Hematopoietic multipotent progenitor cell treated with erythropoietin and hydrocortisone succinate and interleukin-3 and kit ligand, for 8 days (in vitro differentiated cells): ENCODE data around the gene SEC22A.
A peak's percentile ranks its signal among the peaks of the same experiment; 100 is the strongest.
"Not testable (repeated sequence)": the region's sequence is repeated elsewhere in the genome, so short reads cannot be mapped to it uniquely, and the experiment has no call there.

Source experiments
- DNase-seq: peaks from one replicate; pipeline ENCODE4 v3.0.0-alpha.2; 2015

The SEC22A gene

GRCh38 chr3:123186695-123187094 is 15.0 kb upstream of the SEC22A start:
- no peak for DNase-seq

DNA sequence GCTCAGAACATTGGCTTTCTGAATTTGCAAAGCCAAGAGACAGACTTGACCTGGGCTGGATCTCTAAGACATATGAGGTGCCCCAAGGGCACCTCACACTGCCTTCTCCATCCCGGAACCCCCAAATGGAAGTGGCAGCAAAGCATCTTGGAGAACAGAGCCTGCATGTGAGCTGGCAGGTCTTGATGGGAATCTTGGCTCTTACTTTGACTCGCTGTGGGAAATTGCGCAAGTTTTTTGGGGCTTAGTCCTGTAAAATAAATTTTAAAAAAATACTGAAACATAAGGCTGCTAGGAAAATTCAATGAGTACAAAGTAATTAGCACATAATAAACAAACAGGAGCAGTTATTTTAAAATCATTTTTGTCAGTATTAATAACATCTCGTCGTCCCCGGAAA is 13.7 kb upstream of the SEC22A start:
- DNase-seq, result no peak

- DNase-seq, result no peak
Measured at GRCh38 chr3:123193448-123194101, 8.2 kb upstream of the SEC22A start.

- peak; percentile 6 for DNase-seq
Measured at GRCh38 chr3:123194552-123194951, 7.2 kb upstream of the SEC22A start.

GRCh38 chr3:123198372-123198771 is 3.4 kb upstream of the SEC22A start:
- no peak for DNase-seq

DNA sequence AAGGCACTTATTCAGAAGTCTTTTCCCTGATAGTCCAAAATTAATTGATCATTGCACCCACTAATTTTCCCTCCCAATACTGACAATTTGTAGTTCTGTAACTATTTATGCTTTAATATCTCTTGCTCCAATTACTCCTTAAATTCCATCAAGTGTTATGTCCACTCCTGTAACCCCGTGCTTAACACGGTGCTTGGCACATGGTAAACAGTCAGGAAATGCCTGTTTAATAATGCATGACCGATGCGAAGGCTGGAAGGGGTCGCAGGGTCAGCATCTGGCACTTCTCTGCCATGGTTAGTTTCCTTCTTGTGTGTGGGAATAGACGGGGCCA is 553 bp upstream of the SEC22A start:
- peak; percentile 44 for DNase-seq

DNA sequence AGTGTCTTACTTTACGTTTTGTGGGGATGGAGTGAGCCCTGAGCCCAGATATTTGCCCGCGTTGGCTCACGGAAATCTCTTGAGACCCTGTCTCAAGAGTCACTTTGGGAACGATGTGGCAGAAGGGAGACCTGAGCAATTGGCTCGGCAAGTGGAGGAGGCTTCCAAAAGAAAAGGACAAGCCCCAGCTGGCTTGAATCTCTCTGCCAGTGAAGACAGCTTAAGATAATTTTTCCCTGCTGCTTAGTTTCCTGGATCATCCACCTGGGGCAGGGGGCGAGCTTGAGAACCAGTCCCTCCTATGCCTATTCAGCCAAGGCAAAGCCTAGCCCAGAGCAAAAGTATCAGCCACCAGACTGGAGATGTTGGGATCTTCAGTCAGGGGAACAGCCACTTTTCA is 708 bp downstream of the SEC22A start:
- no peak for DNase-seq

- no peak for DNase-seq
Measured at GRCh38 chr3:123218990-123219389, 17.2 kb downstream of the SEC22A start.

DNA sequence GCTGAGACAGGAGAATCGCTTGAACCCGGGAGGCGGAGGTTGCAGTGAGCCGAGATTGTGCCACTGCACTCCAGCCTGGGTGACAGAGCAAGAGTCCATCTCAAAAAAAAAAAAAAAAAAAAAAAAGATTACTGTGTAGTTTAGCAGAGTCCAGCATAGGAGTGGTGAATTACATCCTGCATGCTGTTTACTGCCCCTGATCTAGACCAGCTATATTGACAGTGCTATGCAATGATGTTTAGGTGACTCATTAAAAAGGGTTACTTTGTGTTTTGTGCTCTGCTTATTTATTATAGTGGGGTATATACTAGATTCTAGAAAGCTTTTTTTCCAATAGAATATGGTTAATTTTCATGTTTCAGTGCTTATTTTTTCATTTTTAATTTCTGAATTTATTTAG is 19.6 kb downstream of the SEC22A start:
- not testable (repeated sequence) for DNase-seq

DNA sequence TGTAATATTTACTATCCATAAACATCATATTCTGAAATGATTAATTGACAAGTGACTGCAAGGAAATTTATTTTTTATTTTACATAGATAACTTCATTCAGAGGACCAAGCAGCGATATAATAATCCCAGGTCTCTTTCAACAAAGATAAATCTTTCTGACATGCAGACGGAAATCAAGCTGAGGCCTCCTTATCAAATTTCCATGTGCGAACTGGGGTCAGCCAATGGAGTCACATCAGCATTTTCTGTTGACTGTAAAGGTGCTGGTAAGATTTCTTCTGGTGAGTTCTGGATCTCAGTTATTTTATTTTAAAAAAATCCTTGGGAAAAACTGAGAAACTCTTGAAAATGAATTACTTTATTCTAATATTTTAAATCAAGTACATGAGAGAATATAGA is 23.3 kb downstream of the SEC22A start:
- DNase-seq, result no peak

DNA sequence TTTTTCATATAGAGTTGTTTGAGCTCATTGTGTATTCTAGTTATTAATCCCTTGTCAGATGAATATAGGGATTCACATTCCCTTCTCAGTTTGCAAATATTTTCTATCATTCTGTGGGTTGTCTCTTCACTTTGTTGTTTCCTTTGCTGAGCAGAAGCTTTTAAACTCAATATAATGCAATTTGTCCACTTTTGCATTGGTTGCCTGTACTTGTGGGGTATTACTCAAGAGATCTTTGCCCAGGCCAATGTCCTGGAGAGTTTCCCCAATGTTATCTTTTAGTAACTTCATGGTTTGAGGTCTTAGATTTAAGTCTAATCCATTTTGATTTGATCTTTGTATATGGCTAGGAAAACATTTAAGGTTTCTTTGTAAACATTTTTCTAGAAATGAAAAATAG is 24.8 kb downstream of the SEC22A start:
- no peak for DNase-seq

GRCh38 chr3:123229145-123229544 is 27.4 kb downstream of the SEC22A start:
- peak; percentile 4 for DNase-seq

GRCh38 chr3:123236902-123237301 is 35.2 kb downstream of the SEC22A start:
- no peak for DNase-seq

DNA sequence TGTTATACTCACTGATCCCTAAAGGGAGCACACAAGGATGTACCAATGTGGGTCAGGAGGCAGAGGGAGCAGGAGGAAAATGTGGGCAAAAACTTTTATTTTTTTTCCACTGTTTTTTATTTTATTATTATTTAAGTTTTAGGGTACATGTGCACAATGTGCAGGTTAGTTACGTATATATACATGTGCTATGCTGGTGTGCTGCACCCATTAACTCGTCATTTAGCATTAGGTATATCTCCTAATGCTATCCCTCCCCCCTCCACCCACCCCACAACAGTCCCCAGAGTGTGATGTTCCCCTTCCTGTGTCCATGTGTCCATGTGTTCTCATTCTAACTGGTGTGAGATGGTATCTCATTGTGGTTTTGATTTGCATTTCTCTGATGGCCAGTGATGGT is 37.4 kb downstream of the SEC22A start:
- DNase-seq, result not testable (repeated sequence)

- DNase-seq, result peak; percentile 9
Measured at GRCh38 chr3:123239756-123240155, 38.0 kb downstream of the SEC22A start.

GRCh38 chr3:123244128-123244527 is 42.4 kb downstream of the SEC22A start:
- no peak for DNase-seq

DNA sequence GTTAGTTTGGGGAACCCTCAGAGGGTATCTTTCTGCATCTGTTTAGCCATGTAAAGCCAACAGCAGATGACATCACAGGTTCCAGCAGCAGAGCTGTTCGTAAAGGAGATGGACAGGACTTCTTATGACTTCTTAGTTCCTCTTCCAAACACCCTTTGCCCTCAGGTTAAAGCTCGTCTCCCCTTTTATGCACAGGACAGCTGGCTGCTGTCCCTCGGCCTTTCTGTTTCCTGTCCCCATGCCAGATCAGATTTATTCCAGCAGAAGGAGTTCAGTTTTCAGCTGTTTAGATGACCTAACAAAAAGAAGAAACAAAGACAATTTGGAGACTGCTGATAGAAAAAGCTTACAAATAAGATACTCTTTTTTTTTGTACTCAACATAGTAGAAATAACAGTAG is 45.1 kb downstream of the SEC22A start:
- no peak for DNase-seq

- DNase-seq, result no peak
Measured at GRCh38 chr3:123256256-123256655, 54.5 kb downstream of the SEC22A start.

GRCh38 chr3:123258359-123258758 is 56.6 kb downstream of the SEC22A start:
- no peak for DNase-seq

DNA sequence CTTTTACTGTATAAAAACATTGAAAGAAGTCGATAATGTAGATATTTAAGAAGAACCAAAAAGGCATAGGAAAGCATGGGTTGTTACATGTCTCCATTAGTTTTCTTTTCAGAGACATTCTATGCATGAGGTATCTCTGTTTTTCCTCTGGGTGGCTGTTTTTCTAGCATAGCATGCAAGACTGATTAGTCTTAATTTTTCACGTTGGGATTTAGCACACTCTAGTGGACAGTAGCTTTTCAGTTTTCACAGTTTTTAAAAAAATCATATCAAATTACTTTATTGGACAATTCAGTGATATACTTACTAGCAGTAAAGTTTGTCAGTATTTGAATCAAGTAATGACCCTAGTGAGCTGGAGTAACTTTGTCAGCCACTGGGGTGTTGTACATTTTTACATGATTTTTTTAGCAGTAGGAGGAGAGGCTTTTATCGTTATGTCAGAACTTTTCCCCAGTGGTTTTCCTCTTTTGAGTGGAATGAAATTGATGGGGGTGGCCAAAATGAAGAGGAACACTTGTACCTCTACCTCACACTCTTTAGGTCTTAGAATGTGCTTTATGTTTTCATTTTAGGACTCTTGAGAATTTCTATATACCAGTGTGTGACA is 57.2 kb downstream of the SEC22A start:
- peak; percentile 74 for DNase-seq

- DNase-seq, result no peak
Measured at GRCh38 chr3:123261666-123262065, 59.9 kb downstream of the SEC22A start.

- no peak for DNase-seq
Measured at GRCh38 chr3:123262226-123262625, 60.5 kb downstream of the SEC22A start.

DNA sequence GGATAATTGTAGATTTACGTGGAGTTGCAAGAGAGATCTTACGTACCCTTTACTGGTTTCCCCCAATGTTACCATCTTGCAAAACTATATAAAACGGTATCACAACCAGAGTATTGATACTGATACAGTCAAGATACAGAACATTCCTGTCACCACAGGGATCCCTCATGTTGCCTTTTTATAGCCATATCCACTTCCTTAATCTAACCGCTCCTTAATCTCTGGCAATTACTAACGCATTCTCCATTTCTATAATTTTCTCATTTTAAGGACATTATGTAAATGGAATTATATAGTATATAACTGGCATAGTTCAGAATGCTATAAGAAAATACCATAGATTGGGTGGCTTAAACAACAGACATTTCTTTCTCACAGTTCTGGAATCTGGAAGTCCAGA is 61.1 kb downstream of the SEC22A start:
- no peak for DNase-seq

- DNase-seq, result no peak
Measured at GRCh38 chr3:123263941-123264340, 62.2 kb downstream of the SEC22A start.

DNA sequence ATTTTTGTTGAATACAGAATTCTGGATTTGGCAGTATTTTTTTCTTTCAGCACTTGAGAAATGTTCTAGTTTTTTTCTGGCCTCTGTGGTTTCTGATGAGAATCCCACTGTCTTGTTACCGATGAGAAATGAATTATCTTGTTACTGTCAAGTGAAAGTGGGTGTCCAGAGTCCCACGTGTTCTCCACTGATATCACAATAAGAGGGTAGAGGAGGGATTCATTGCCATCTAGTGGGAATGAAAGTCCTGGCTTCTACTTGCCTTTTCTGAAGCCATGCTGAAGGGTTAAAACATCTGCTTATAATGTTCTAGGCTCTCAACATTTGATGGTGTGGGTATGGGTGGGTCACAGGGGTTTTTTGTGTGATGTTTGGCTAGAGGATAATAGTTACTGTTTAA is 66.1 kb downstream of the SEC22A start:
- DNase-seq, result peak; percentile 83
